NCI-H1048 (cell line): ENCODE results near the gene DUSP16.
"Not testable (repeated sequence)": the region's sequence is repeated elsewhere in the genome, so short reads cannot be mapped to it uniquely, and the experiment has no call there.

Source experiments
- DNase-seq: peaks from one replicate; lab custom pipeline; 2025; lab: John Stamatoyannopoulos, UW

The DUSP16 gene

GRCh38 chr12:12585115-12585863 is 22.6 kb upstream of the DUSP16 start:
- no peak for DNase-seq

GRCh38 chr12:12583510-12584178 is 21.0 kb upstream of the DUSP16 start:
- DNase-seq = no peak

- DNase-seq = no peak
Measured at GRCh38 chr12:12582895-12583303, 20.2 kb upstream of the DUSP16 start.

- no peak for DNase-seq
Measured at GRCh38 chr12:12582193-12582881, 19.7 kb upstream of the DUSP16 start.

GRCh38 chr12:12580716-12581115 is 18.1 kb upstream of the DUSP16 start:
- not testable (repeated sequence) for DNase-seq

- no peak for DNase-seq
Measured at GRCh38 chr12:12577786-12578185, 15.1 kb upstream of the DUSP16 start.

- no peak for DNase-seq
Measured at GRCh38 chr12:12572659-12573058, 10.0 kb upstream of the DUSP16 start.

GRCh38 chr12:12565971-12566370 is 3.3 kb upstream of the DUSP16 start:
- DNase-seq = not testable (repeated sequence)

GRCh38 chr12:12564911-12565310 is 2.2 kb upstream of the DUSP16 start:
- DNase-seq = no peak

- no peak for DNase-seq
Measured at GRCh38 chr12:12563290-12563928, 746 bp upstream of the DUSP16 start.

- DNase-seq = no peak
Measured at GRCh38 chr12:12562016-12562483, 613 bp downstream of the DUSP16 start.

- no peak for DNase-seq
Measured at GRCh38 chr12:12561371-12562015, 1.2 kb downstream of the DUSP16 start.

GRCh38 chr12:12560587-12561370 is 1.9 kb downstream of the DUSP16 start:
- peak; percentile 14 for DNase-seq

GRCh38 chr12:12559719-12560296 is 2.9 kb downstream of the DUSP16 start:
- no peak for DNase-seq

- no peak for DNase-seq
Measured at GRCh38 chr12:12558291-12558690, 4.4 kb downstream of the DUSP16 start.

GRCh38 chr12:12557733-12558132 is 4.9 kb downstream of the DUSP16 start:
- DNase-seq = no peak

- DNase-seq = no peak
Measured at GRCh38 chr12:12555656-12556055, 7.0 kb downstream of the DUSP16 start.

- no peak for DNase-seq
Measured at GRCh38 chr12:12553208-12553785, 9.4 kb downstream of the DUSP16 start.

- no peak for DNase-seq
Measured at GRCh38 chr12:12551115-12551514, 11.5 kb downstream of the DUSP16 start.

- DNase-seq = no peak
Measured at GRCh38 chr12:12550277-12550676, 12.4 kb downstream of the DUSP16 start.
